Mesodermal cell (in vitro differentiated cells): ENCODE measurements around the gene NEIL3.

Experiments used
- H3K27ac ChIP-seq: 2 replicates; pipeline ENCODE4 v1.7.0; 2013; ENCODE audit warnings: mild to moderate bottlenecking, low read depth, low read length, moderate library complexity; ENCODE audit not compliant: severe bottlenecking
- H3K36me3 ChIP-seq: 2 replicates; pipeline ENCODE4 v1.7.1; 2013; ENCODE audit warnings: mild to moderate bottlenecking, low read length, moderate library complexity; ENCODE audit not compliant: control insufficient read depth, insufficient read depth
- H3K4me1 ChIP-seq: one replicate; pipeline ENCODE4 v1.7.1; 2013; ENCODE audit warnings: mild to moderate bottlenecking, low read length; ENCODE audit not compliant: insufficient read depth, control insufficient read depth, poor library complexity, severe bottlenecking
- H3K4me3 ChIP-seq: 2 replicates; pipeline ENCODE4 v1.7.0; 2013; ENCODE audit warnings: low read length, control low read depth, mild to moderate bottlenecking; ENCODE audit not compliant: insufficient read depth, poor library complexity, severe bottlenecking; ENCODE audit errors: extremely low read depth
- H3K9me3 ChIP-seq: 2 replicates; pipeline ENCODE4 v1.7.1; 2013; ENCODE audit warnings: mild to moderate bottlenecking, low read length, moderate library complexity; ENCODE audit not compliant: control insufficient read depth
- WGBS, 2 experiments: methylation state at CpG; one replicate each; pipeline ENCODE4 v1.1.5; 2013; ENCODE audit warnings: missing lambda C conversion rate in 2 of 2; ENCODE audit not compliant: insufficient coverage in 2 of 2; 5-methylcytosine and 5-hydroxymethylcytosine counted together

The NEIL3 gene

GRCh38 chr4:177282284-177282835 is 27.3 kb upstream of the NEIL3 start:
- H3K4me3 ChIP-seq: no peak overlapping the region
- H3K4me1 ChIP-seq: no peaks in the 10 kb centered on the region
- H3K9me3 ChIP-seq: no peaks in the 10 kb centered on the region
- H3K27ac ChIP-seq: no peak overlapping the region
- 73 to 100% methylated on average over 1 to 3 of the region's 5 CpGs for WGBS, 2 experiments
- H3K36me3 ChIP-seq: no peaks in the 10 kb centered on the region

GRCh38 chr4:177283167-177283566 is 26.5 kb upstream of the NEIL3 start:
- no peaks in the 10 kb centered on the region for H3K36me3 ChIP-seq
- H3K4me1 ChIP-seq: no peaks in the 10 kb centered on the region
- H3K4me3 ChIP-seq: no peak overlapping the region
- no peaks in the 10 kb centered on the region for H3K9me3 ChIP-seq
- H3K27ac ChIP-seq: no peak overlapping the region
- 100% methylated on average over 1 to 2 of the region's 2 CpGs for WGBS, 2 experiments

- Histone ChIP-seq H3K9me3 (no peaks in the 10 kb centered on the region), H3K4me3 (no peak overlapping the region), H3K27ac (no peak overlapping the region), H3K4me1 (no peaks in the 10 kb centered on the region), H3K36me3 (no peaks in the 10 kb centered on the region)
- WGBS, 2 experiments: 80 to 93% methylated on average over 1 to 5 of the region's 6 CpGs
Observed at GRCh38 chr4:177285953-177286352, 23.7 kb upstream of the NEIL3 start.

GRCh38 chr4:177287255-177287654 is 22.4 kb upstream of the NEIL3 start:
- WGBS, 2 experiments: 81 to 88% methylated on average over 1 of the region's 1 CpG
- no peaks in the 10 kb centered on the region for H3K9me3 ChIP-seq
- no peak overlapping the region for H3K4me3 ChIP-seq
- H3K36me3 ChIP-seq: no peaks in the 10 kb centered on the region
- no peaks in the 10 kb centered on the region for H3K4me1 ChIP-seq
- no peak overlapping the region for H3K27ac ChIP-seq

DNA sequence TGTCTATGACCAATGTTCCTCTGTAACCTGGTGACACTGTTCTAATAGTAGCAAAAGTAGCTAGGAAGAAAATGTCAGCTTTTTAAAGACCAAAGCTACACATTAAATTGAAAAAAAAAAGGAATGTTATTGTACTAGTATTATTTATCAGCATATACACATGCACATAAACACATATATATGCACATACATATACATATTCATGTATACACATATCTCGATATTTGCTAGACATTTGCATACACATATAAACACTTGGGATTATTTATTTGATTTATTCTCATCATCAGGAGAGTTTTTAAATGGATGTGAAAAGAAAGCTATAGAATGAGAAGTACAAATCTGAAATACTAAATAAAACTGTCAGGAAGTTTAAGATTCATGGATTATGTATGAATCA is 21.3 kb upstream of the NEIL3 start:
- no peak overlapping the region for H3K4me3 ChIP-seq
- H3K4me1 ChIP-seq: no peaks in the 10 kb centered on the region
- H3K9me3 ChIP-seq: no peaks in the 10 kb centered on the region
- H3K27ac ChIP-seq: no peak overlapping the region
- no peaks in the 10 kb centered on the region for H3K36me3 ChIP-seq
- WGBS, 2 experiments: no CpG with 5 or more reads among the region's 1 CpG

DNA sequence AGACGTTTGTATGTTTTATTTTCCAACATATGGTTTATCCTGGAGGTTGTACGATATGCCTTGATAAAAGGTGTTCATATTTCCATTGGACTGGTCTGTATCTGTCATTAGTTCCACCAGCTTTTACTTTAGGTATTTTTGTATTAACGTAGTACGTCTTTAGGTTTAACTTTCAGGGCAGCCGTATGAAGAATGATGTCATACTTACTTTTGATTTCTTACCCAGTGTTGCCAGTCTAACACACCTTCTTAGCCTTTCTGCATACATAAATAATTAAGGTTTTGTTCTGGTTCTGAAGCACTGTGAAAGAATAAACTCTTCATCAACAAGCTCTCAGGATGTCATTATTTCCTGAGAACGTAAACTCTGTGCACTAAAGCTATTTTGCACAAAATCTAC is 18.9 kb upstream of the NEIL3 start:
- H3K4me3 ChIP-seq: no peak overlapping the region
- H3K27ac ChIP-seq: no peak overlapping the region
- H3K36me3 ChIP-seq: no peaks in the 10 kb centered on the region
- 75% methylated on average over 2 of the region's 6 CpGs; no CpG with 5 or more reads in 1 of the 2 experiments for WGBS, 2 experiments
- no peaks in the 10 kb centered on the region for H3K9me3 ChIP-seq
- no peaks in the 10 kb centered on the region for H3K4me1 ChIP-seq

DNA sequence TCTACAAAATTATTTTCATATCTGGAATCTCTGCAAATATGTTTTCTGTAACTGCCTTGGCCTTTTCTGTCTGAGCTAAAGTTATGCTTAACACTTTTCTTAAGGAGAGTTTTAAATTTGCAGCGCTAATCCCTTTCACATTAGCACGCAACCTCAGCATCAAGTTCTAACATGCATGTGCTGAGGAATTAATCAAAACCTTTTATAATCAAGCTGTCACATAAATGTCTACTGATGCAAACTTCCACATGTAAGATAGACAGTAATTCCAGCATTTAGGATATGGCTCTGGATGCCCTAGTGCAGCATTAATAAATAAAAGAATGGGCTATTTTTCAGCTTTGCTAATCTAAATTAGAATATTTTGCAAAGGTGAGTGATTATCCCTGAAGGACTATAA is 17.5 kb upstream of the NEIL3 start:
- 100% methylated on average over 2 of the region's 2 CpGs for WGBS, 2 experiments
- Histone ChIP-seq H3K27ac (no peak overlapping the region), H3K36me3 (no peaks in the 10 kb centered on the region)

DNA sequence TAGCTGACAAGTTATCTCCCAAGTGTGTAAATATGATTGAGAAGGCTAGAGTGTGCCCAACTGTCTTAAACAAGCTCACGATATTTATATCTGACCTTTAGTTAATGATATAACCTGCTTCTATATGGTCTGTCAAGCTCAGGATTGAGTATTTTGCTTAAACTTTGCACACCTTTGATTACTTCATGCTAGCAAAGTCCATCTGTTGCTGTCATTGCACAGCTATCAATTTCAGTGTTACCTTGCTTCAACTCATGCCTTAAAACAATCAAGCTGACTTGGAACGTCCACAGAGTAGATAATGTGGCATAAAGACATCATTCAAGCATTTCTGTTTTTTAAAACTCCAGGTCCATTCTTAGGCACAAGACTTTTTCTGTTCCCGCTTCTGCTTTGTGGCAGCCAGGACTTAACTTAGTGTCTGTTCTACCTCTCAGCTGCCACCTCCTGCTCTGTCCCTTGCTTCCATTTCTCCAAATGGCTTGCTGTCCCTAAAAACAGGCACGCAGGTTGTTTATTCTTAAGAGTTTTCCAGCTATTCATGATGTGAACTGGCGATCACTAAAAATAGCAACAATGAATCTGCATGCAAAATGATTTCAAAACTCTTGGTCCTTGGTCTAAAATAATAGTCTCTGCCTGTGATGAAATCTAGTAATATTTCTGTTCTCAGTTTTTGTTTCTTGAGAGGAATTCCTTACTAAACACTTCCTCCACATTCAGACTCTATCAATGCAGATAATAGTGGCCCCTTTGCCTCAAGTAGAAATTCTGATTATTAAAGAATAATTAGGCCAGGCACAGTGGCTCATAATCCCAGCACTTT is 16.3 kb upstream of the NEIL3 start:
- H3K36me3 ChIP-seq: no peaks in the 10 kb centered on the region
- H3K4me3 ChIP-seq: no peak overlapping the region
- WGBS, 2 experiments: 75 to 95% methylated on average over 4 of the region's 5 CpGs
- H3K9me3 ChIP-seq: peaks cover 8% of the 10 kb centered on the region
- no peaks in the 10 kb centered on the region for H3K4me1 ChIP-seq
- H3K27ac ChIP-seq: no peak overlapping the region

More for the DNA sequence above, 17.5 kb upstream of the NEIL3 start:
- Histone ChIP-seq H3K9me3 (no peaks in the 10 kb centered on the region), H3K4me1 (no peaks in the 10 kb centered on the region), H3K4me3 (no peak overlapping the region)

GRCh38 chr4:177297785-177298391 is 11.8 kb upstream of the NEIL3 start:
- no CpG with 5 or more reads among the region's 2 CpGs for WGBS, 2 experiments
- no peak overlapping the region for H3K4me3 ChIP-seq
- H3K9me3 ChIP-seq: peaks cover 8% of the 10 kb centered on the region
- no peaks in the 10 kb centered on the region for H3K36me3 ChIP-seq
- H3K4me1 ChIP-seq: no peaks in the 10 kb centered on the region
- no peak overlapping the region for H3K27ac ChIP-seq

- peaks cover 8% of the 10 kb centered on the region for H3K9me3 ChIP-seq
- no peak overlapping the region for H3K27ac ChIP-seq
- no peaks in the 10 kb centered on the region for H3K36me3 ChIP-seq
- WGBS, 2 experiments: no CpG with 5 or more reads among the region's 4 CpGs
- H3K4me3 ChIP-seq: no peak overlapping the region
- no peaks in the 10 kb centered on the region for H3K4me1 ChIP-seq
Observed at GRCh38 chr4:177301126-177301639, 8.5 kb upstream of the NEIL3 start.
